ENCODE measurements around the gene HBA2.
"Not testable (repeated sequence)": the region's sequence is repeated elsewhere in the genome, so short reads cannot be mapped to it uniquely, and the experiment has no call there.

GRCh38 chr16:163696-164095 is 9.0 kb upstream of the HBA2 start:
- TF ChIP-seq BHLHE40 (IDR thresholded peaks at IDR 0.05; ENCODE audit: low read depth, low read length); POLR2A (IDR thresholded peaks at IDR 0.05; ENCODE audit: low read depth, low read length); CTCF (conservative IDR thresholded peaks at IDR 0.05; ENCODE audit: low read depth, low read length); RAD21 (IDR thresholded peaks at IDR 0.05; ENCODE audit: low read length); MXI1 (IDR thresholded peaks at IDR 0.05; ENCODE audit: borderline replicate concordance, low read depth, low read length); ELK1 (IDR thresholded peaks at IDR 0.05; ENCODE audit: borderline replicate concordance, low read depth, low read length); RFX5 (IDR thresholded peaks at IDR 0.05; ENCODE audit: low read depth, low read length); SMC3 (IDR thresholded peaks at IDR 0.05; ENCODE audit: low read depth, low read length); USF2 (IDR thresholded peaks at IDR 0.05; ENCODE audit: low read depth, low read length); CEBPB (IDR thresholded peaks at IDR 0.05; ENCODE audit: low read depth, low read length); MAZ (IDR thresholded peaks at IDR 0.05; ENCODE audit: borderline replicate concordance, low read depth, low read length); FOS (IDR thresholded peaks at IDR 0.05; ENCODE audit: low read depth, low read length); CHD1 (IDR thresholded peaks at IDR 0.05; ENCODE audit: low read depth, low read length): not testable (repeated sequence)
